NCI-H1092 treated with DMSO at 0.1 percent for 48 hours (cell line): ENCODE data around the gene PCNX3.

Source experiments
- DNase-seq: peaks from one replicate; lab custom pipeline; 2025; lab: John Stamatoyannopoulos, UW

Gene PCNX3

DNA sequence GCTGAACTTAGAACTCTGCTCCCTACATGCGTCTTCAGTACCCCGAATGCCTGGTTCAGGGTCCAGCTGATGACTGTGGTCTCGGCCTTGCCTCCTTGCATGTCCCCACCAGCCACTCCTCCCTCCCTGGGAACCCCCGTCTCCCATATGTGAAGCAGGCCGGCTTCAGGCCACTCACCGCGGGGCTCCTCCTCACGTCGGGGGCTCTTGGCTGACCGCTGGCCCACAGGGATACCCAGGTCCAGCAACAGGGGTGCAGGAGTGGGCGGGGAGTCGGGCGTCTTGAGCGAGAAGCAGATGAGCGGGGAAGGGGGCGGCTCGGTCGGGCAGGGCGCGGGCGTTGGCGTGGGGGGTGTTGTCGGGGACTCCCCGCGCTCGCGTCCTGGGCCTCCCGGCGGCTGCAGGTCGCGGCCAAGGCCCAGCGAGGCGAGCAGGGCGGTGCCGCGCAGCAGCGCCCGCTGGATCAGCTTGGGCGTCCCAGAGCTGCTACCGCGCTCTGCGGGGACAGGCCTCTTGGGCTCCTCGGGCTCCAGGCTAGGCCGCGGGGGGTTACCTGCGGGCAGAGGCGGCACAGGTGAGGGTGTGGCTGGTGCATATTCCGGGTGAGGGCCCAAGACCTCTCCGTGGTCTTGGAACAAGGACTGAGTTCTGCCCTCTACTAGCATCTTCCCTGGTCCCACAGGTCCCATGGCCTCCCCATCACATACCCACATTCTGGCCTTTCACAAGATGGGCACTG, 16.2 kb upstream of the PCNX3 start:
- DNase-seq, result no peak

DNA sequence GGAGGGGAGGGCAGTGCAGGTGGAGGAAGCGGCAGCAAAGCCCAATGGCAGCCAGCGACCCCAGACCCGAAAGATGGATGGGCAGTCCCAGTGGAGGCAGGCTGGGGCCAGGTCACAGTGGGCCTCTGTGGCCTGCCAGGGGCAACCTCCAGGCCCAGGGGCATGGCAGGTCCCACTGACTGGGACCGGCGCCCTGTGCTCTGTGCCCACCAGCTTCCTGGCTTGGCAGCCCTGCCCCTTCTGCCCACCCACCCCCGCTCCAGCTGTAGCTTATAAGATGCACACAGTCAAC, 15.7 kb upstream of the PCNX3 start:
- DNase-seq, result no peak

DNA sequence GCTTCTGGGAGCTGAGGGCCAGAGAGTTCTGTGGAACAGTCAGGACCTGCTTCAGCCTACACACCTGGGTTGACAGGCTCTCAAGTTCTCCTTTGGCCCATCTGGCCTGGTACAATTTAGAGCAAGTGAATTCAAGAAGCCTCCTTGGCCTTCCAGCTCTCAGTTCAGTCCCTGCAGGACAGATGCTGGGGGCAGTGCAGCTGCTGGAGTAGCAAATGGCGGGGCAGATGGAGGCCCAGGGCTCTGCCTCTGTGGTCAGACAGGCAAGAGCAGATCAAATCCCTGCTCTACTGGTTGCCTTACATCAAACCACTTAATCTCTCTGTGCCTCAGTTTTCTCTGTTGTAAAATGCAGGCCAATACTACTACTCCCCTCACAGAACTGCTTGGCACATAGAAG, 11.3 kb upstream of the PCNX3 start:
- no peak for DNase-seq

DNA sequence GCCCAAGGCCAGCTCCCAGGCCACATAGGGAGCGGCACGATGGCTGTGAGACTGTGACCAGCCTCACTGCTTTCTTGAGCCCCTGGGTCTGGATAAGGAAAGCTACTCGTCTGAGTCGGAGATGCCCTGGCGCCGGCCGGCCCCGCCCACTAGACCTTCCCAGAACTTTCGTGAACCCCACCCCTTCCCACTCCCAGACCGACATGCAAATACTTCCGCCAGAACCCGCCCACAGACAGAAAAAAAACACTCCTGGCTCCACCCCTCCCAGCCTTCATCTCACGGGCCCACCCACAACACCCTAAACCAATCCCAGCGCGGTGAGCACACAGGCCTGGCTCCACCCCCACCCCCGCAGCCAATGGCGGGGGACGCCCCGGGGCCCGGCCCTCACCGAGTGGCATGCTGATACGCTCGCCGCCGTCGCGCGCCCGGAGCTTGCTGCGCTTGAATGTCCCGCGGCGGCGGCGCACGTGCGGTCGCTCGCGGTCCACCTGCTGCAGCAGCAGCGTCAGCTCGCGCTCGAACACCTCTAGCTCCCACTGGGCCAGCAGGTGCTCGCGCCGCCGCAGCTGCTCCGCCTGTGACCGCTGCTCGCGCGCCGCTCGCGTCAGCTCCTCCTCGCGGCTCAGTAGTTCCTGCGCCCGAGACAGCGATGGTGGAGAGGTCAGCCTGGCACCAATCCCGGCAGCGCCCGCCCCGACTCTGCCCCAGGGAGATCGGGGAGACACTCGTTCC, 8.5 kb upstream of the PCNX3 start:
- peak; percentile 89 for DNase-seq

DNA sequence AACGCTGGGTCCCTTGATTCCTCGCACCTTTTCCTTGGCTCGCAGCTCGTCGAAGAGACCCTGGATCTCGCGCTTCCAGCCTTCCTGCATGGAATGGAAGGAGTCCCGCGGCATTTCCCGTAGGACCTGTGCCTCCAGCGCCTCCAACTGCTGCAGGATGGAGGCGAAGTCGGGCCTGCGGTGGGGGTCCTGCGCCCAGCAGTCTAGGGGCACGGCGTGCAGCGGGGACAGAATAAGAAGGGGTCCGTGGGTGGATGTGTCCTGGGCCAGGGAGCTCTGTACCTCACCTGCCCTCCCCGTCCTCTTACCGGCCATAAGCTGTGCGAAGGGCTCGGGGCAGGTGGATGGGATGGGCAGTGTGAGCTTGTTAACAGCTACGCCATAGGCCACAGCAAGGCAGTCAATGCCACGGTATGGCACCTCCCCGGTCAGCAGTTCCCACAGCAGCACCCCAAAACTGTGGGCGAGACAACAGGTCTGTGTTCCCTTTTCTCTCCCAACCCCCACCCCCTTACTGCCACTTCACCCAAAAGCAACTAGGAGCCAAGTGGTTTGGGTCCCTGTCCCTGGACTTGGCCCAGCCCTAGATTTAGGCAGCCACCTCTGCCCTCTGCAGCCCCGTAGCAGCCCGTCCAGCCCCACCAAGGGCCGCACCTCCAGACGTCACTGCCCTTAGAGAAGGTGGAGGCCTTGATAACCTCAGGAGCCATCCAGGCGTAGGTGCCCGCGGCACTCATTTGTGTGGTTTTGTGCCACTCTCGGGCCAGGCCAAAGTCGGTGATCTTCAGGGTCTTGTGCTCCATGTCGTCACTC, 7.8 kb upstream of the PCNX3 start:
- no peak for DNase-seq

DNA sequence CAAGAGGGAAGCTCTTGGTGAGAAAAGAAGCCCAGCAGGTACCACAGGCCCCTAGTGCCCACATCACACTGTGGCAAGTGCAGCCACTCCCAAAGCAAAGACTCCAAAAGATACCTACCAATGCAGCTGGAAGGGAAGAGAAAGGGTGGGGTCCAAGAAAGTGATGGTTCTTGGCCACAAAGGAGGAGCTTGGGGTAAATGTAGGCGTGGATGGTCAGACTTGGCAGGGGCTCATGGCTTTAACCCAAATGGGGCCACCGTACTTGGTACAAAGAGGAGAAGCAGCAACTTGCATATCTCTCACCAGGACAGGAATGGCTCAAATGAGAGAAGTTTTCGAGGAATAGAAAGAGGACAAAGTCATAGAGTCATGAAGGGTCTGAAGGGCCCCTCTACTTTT, 6.3 kb upstream of the PCNX3 start:
- DNase-seq, result no peak

DNA sequence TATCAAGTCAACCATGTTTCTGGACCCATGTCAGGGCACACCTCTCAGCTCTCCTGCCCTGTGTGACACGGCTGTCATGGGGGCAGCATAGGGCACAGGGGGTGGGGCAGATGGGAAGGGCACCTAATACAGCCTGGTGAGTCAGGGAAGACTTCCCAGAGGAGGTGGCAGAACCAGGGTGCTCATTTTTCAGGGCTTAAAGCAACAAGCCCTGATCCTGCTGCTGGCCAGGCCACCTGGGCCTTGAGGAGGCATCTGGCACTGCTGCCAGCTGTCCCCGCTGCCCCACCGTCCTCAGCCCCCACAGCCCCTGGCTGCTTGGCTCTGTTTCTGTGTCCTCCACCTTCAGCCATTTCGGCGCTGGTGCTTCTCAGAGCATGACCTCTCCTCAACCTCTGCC, 5.9 kb upstream of the PCNX3 start:
- DNase-seq, result no peak

DNA sequence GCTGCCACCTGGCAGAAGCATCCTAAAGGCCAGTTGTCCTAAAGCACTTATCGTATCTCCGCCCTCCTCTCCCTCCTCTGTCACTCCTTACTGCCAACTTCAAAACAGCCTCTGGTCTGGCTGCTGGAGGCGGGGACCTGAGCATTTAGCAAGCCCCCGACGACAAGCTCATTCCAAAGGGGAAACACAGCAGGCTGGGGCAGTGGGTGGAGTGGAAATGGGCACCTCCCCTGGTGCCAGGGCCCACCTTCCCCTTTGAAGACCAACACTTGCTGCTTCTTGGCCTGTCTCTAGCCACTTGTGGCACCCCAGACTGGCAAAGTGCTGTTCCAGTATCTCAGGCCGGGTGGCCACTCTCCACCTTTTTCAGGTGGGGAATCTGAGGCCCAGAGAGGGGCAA, 5.2 kb upstream of the PCNX3 start:
- no peak for DNase-seq

DNA sequence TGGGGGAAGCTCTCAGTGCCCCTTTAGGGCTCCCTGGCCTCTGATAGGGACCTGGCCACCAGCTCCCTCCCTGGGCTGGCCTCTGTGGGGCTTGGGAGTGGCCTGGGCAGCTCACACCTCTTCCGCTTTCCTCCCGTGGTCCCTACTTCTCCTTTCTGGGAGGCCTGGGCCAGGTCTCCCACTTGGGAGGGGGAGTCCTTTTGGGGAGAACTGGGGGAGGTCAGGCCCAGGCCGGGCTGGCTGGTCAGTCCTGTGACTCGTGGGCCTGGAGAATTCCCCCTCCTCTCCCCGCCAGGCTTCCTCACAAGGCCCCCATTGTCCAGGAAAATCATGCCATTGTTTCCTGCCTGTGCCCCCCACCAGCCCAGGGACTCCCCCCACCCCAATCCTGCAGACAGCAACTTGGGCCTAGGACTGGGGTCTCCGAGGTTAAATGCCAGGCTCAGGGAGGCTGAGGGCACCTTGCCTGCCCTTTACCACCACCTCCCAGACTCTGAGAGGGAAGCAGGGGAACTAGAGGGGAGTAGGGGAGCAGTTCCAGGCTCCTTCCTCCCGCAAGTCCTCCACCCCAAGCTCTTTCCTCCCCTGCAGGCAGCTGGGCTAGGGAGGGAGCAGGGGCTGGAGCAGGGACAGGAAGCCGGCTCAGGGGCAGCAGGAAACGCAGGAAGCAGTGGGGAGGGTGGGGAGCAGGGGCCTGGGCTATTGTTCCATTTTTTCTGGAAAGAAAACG, 4.4 kb upstream of the PCNX3 start:
- no peak for DNase-seq

DNA sequence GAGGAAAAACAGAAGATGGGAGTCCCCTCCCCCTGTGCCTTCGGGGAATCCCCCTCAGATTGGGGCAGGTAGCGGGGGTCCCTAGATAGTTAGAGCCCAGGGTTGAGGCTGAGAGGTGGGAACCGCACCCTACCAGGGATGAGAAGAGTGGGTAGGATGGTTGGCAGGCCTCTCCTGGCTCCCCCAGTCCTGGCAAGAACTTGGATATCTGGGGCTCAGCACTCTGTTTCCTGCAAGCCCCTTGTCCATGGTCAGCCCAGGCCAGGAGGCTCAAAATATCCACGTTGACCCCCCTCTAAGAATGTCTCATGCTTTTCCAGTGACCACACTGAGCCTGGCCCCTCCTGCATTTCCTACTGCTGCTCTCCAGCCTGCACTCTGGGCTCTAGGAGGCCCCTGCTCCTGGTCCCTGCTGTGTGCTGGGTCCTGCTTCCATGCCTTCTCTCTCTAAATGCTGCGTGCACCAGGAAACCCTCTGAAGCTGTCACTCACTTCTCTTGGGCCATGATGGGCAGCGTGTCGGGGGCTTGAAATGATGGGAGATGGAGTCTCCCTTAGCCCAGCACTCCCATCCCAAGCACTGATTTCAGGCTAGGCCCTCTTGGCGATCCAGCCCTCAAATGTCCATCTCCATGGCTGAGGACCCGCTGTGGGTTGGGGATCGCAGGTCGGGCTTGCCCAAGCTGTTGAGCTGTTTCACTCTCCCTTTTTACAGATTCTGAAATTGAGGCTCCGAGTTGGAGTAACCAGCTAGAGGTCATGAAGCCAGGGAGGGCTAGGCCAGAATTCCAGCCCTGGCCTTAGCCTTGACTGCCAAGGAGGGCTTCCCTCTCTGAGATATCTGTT, 3.6 kb upstream of the PCNX3 start:
- DNase-seq, result no peak

DNA sequence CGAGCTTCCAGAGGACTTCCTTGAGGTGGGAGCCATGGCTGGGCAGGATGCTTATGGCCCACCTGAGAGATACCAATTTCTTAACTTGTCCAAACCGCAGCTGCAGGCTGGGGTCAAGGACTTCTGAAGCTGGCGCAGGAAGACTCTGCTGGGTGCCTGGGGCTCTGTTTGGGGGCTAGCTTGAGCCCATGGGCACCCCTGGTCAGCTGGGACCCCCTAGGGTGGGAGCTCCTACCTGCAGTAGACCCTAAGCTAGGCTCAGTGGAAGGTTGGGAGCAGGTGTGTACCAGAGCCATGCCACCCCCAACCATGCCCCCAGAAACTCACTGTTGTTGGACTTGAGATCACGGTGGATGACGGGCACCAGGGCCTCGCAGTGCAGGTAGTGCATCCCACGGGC, 2.9 kb upstream of the PCNX3 start:
- no peak for DNase-seq

DNA sequence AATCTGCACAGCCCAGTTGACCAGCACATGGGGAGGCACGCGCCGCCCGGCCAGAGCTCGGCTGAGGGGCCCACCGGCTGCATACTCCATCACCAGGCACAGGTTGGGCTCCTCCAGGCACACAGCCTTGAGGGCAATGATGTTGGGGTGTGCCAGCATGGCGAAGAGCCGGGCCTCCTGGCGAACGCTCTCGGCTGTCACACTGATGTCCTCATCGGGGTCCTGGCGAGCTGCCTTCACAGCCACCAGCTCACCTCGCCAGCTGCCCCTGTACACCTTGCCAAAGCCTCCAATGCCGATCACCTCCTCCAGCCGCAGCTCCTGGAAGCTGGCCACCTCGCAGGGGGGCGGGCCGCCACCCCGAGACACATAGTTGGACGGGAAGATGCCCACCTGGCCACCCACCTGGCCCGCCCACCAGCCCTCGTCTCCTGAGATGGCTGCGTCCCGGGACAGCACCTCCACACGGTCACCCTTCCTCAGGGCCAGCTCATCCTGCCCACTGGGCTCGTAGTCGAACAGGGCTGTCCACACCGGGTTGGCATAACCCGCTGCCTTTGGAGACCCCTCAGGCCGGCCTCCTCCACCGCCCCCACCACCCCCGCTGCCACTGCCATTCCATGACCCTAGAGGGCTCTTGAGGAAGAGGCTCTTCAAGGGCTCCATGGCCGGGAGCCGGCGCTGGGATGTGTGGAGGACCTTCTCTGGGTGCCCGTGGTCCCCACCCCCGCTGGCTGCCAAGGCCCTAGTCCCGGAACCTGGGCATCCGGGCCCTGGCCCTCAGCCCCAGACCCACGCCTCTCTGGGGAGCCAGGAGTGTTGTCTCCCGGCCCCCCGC, 2.3 kb upstream of the PCNX3 start:
- DNase-seq, result no peak

DNA sequence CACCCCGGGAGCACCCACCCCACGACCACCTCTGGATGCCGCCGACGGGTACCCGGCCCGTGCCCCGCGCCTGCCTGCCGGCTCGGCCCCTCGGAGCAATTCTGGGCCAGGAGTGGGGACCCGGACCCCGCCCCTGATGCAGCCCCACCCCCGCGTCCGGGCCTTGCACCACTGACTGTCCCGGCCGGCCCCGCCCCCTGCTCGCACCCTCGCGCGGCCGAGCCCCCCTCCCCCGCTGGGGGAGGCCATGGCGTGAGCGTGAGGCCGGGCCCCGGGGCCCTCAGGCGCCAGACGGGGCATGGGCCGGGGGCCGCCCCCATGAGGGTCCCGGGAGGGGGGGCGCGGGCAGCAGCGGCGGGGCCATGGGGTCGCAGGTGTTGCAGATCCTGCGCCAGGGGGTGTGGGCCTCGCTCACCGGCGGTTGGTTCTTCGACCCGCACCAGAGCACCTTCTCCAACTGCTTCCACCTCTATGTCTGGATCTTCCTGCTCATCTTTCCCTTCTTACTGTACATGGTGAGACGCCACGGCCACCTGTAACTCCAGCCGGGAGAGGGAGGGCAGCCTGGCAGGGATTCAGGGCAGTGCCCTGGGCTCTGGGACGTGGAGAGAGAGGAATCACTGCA, 486 bp downstream of the PCNX3 start:
- peak; percentile 34 for DNase-seq

DNA sequence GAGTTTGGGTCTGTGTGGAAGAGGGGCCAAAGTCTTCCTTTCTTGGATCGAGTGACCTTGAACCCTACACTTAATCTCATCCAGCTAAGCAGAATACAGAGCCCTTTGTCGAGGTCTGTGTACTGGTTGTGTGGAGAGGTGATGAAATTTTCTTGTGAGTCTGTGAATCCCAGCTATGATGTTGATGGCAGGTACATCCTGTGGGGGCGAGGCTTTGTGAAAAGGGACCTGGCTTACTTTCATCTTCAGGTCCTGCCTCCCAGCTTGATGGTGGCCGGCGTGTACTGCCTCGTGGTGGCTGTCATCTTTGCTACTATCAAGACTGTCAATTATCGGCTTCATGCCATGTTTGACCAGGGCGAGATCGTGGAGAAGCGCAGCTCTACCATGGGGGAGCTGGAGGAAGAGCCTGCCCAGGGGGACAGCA, 1.0 kb downstream of the PCNX3 start:
- DNase-seq, result no peak

DNA sequence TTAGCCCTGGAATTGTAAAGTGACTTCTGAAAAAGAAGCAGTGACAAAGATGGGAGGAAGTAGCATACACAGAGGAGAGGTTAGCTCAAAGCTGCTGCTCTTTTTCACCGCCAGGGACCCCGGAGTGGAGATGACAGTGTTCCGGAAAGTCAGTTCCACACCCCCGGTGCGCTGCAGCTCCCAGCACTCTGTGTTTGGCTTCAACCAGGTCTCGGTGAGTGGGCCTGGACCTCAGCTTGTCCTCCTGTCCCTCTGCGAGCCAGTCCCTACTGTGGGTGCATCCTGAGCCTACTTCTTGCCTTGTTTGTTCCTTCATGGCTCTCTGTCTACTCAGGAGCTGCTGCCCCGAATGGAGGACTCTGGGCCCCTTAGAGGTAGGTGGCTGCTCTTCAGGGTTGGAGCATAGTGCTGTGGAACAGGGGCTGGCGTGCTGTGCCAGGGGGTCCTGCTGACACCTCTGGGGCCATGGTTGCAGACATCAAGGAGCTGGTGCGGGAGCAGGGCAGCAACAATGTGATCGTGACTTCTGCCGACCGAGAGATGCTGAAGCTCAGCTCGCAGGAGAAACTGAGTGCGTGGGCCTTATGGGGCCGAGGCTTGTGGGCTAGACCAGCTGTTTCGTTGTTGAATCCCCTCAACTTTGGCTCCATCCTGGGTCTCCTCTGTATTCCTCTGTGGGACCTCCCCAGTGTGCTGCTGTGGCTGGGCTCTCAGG, 1.7 kb downstream of the PCNX3 start:
- no peak for DNase-seq

DNA sequence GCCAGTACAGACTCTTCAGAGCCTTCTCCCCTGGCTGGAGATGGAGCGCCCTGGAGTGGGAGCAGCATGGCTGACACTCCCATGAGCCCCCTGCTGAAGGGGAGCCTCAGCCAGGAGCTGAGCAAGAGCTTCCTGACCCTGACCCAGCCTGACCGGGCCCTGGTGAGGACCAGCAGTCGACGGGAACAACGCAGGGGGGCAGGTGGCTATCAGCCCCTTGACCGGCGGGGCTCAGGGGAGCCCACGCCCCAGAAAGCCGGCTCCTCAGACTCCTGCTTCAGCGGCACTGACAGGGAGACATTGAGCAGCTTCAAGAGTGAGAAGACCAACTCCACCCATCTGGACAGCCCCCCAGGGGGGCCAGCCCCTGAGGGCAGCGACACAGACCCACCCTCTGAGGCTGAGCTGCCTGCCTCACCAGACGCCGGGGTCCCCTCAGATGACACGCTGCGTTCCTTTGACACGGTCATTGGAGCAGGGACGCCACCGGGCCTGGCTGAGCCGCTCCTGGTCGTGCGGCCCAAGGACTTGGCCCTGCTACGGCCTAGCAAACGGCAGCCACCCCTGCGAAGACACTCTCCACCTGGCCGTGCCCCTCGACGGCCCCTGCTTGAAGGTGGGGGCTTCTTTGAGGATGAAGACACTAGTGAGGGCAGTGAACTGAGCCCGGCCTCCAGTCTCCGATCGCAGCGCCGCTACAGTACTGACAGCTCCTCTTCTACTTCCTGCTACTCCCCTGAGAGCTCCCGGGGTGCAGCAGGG, 2.6 kb downstream of the PCNX3 start:
- no peak for DNase-seq

DNA sequence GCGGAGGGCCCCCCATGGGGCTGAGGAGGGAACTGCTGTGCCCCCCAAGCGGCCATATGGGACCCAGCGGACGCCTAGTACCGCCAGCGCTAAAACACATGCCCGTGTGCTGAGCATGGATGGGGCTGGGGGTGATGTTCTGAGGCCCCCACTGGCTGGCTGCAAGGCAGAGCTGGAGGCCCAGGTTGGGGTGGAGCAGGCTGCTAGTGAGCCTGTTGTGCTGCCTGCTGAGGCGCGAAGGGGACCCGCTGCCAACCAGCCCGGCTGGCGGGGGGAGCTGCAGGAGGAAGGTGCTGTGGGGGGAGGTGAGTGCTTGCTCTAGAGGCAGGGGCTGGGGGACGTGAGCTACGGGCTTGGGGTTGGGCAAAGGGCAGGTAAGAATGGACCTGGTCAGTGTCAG, 3.2 kb downstream of the PCNX3 start:
- no peak for DNase-seq

DNA sequence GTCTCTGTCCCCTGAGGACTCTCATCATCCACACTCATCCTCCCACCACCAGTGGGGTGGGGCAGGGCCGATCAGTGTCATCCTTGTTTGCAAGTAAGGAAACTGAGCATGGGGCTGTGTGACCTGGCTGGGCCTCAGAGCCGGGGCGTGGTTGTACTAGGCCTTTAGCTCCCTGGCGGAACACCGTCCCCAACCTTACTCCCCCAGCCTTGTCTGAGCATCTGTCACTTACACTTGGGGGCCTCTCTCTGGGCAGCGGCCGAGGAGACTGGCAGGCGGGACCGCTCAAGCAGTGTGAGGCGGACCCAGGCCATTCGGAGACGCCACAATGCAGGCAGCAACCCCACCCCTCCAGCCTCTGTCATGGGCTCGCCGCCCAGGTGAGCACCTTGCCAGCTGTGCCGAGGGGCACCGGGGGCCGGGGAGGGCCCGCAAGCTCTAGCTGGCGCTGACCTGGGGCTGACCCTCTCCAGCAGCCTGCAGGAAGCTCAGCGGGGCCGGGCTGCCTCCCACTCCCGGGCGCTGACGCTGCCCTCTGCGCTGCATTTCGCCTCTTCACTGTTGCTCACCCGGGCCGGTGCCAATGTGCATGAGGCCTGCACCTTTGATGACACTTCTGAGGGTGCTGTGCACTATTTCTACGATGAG, 3.8 kb downstream of the PCNX3 start:
- DNase-seq, result no peak
